RWPE1 (cell line): ENCODE measurements around the gene EEA1.
"Not testable (repeated sequence)": the region's sequence is repeated elsewhere in the genome, so short reads cannot be mapped to it uniquely, and the experiment has no call there.

Experiments used
- CTCF ChIA-PET: fragments of 350-600 bp; sonication (Branson Sonifier 250); formaldehyde crosslinking; extraction: SDS; loops from one replicate; lab custom pipeline; 2021; lab: Yijun Ruan, JAX
- POLR2A ChIA-PET: fragments of 400-600 bp; formaldehyde crosslinking; extraction: SDS; loops from one replicate; lab custom pipeline; 2020; ENCODE audit warnings: antibody characterized with exemption; ENCODE audit not compliant: low non-redundant PET; lab: Yijun Ruan, JAX
- DNase-seq: peaks from one replicate; pipeline ENCODE4 v3.0.0; 2012; ENCODE audit warnings: low spot score
- H3K27ac ChIP-seq: fragments of 450-650 bp; 2 replicates; pipeline ENCODE4 v1.5.1; 2017
- CTCF ChIP-seq: fragments of 450-650 bp; conservative IDR thresholded peaks from 2 replicates; pipeline ENCODE4 v1.5.1; 2017; ENCODE audit warnings: low read depth, mild to moderate bottlenecking

Gene EEA1

GRCh38 chr12:92796650-92797049, 132.4 kb downstream of the EEA1 start:
- POLR2A ChIA-PET = no interaction called here
- no peak overlapping the region for H3K27ac ChIP-seq
- no peak for TF ChIP-seq CTCF
- no peak for DNase-seq
- CTCF ChIA-PET = interaction anchor here (1.1 kb wide), 1 partner anchor 600 kb away, joined by 3 read pairs; no protein-coding TSS in a partner anchor

- ChIA-PET CTCF (interaction anchor here (0.6 to 1.1 kb wide), 3 partner anchors 18 to 1458 kb away, joined by 5 to 7 read pairs (median 5); no protein-coding TSS in a partner anchor), POLR2A (no interaction called here)
- TF ChIP-seq CTCF = no peak
- no peak for DNase-seq
- no peak overlapping the region for H3K27ac ChIP-seq
These were observed 134.3 kb downstream of the EEA1 start for GRCh38 chr12:92794814-92795213.

- CTCF ChIA-PET, H3K27ac ChIP-seq, POLR2A ChIA-PET, DNase-seq: not testable (repeated sequence)
These were observed 134.7 kb downstream of the EEA1 start for GRCh38 chr12:92794356-92794755.

- no peak for TF ChIP-seq CTCF
- DNase-seq = no peak
- CTCF ChIA-PET = interaction anchor here (0.6 to 1.0 kb wide), 9 partner anchors 15 to 1061 kb away, joined by 3 to 6 read pairs (median 4); no protein-coding TSS in a partner anchor
- POLR2A ChIA-PET = no interaction called here
- H3K27ac ChIP-seq = no peak overlapping the region
These were observed 143.1 kb downstream of the EEA1 start for GRCh38 chr12:92786045-92786444.

GRCh38 chr12:92785563-92785950, 143.5 kb downstream of the EEA1 start:
- DNase-seq = no peak
- no peak for TF ChIP-seq CTCF
- H3K27ac ChIP-seq = no peak overlapping the region
- ChIA-PET CTCF (interaction anchor here (0.6 to 1.0 kb wide), 10 partner anchors 16 to 1061 kb away, joined by 3 to 6 read pairs (median 4); no protein-coding TSS in a partner anchor), POLR2A (no interaction called here)

GRCh38 chr12:92784797-92785562, 144.1 kb downstream of the EEA1 start:
- CTCF ChIA-PET = interaction anchor here (0.6 to 1.2 kb wide), 10 partner anchors 18 to 1062 kb away, joined by 3 to 7 read pairs (median 4); no protein-coding TSS in a partner anchor
- peak; percentile 69 for DNase-seq
- POLR2A ChIA-PET = no interaction called here
- H3K27ac ChIP-seq = no peak overlapping the region
- peak; percentile 39 for TF ChIP-seq CTCF

GRCh38 chr12:92784356-92784755, 144.7 kb downstream of the EEA1 start:
- TF ChIP-seq CTCF = no peak
- ChIA-PET CTCF (interaction anchor here (0.6 to 1.2 kb wide), 7 partner anchors 39 to 635 kb away, joined by 3 to 7 read pairs (median 4); no protein-coding TSS in a partner anchor), POLR2A (no interaction called here)
- DNase-seq = peak; percentile 20
- H3K27ac ChIP-seq = no peak overlapping the region
